Naive B cell (primary cell): ENCODE results near the gene PLA2R1. TPM values are rescaled to one million over a fixed set of nuclear protein-coding genes. Genes with fewer than 3 reads are reported as not detected.
A peak's percentile ranks its signal among the peaks of the same experiment; 100 is the strongest.

Experiments
- ATAC-seq, 2 donors: fragments of 150-1000 bp; cut with Tn5 transposase; 2 replicates each; pipeline ENCODE4 v1.10.0; 2021; ENCODE audit warnings: low read depth in 2 of 2, mild to moderate bottlenecking in 2 of 2, moderate library complexity in 2 of 2
- DNase-seq: peaks from one replicate; pipeline ENCODE4 v3.0.0; 2022
- H3K27ac Mint-ChIP-seq, 6 donors: one replicate each; pipeline ENCODE4 v1.8.0; 2020 to 2022; ENCODE audit warnings: mild to moderate bottlenecking in 6 of 6, mixed read lengths in 6 of 6, moderate library complexity in 5 of 6, inconsistent platforms in 2 of 6
- H3K27me3 Mint-ChIP-seq, 3 donors: one replicate each; pipeline ENCODE4 v1.8.0; 2021 to 2022; ENCODE audit warnings: mixed read lengths in 3 of 3, mild to moderate bottlenecking in 1 of 3
- H3K36me3 Mint-ChIP-seq, 2 donors: one replicate each; pipeline ENCODE4 v1.8.0; 2020 to 2022; ENCODE audit warnings: mixed read lengths in 2 of 2, inconsistent platforms in 1 of 2, mild to moderate bottlenecking in 1 of 2
- H3K4me1 Mint-ChIP-seq, 3 donors: one replicate each; pipeline ENCODE4 v1.8.0; 2020 to 2022; ENCODE audit warnings: mixed read lengths in 3 of 3, inconsistent platforms in 1 of 3, mild to moderate bottlenecking in 1 of 3, moderate library complexity in 1 of 3
- H3K4me3 Mint-ChIP-seq, 8 donors: one replicate each; pipeline ENCODE4 v1.8.0; 2020 to 2022; ENCODE audit warnings: mild to moderate bottlenecking in 8 of 8, mixed read lengths in 8 of 8, moderate library complexity in 8 of 8, inconsistent platforms in 2 of 8
- H3K9me3 Mint-ChIP-seq, 7 donors: one replicate each; pipeline ENCODE4 v1.8.0; 2020 to 2022; ENCODE audit warnings: mixed read lengths in 7 of 7, mild to moderate bottlenecking in 5 of 7, inconsistent platforms in 2 of 7, moderate library complexity in 1 of 7
- polyA plus RNA-seq, 6 donors: library from polyadenylated mRNA; unstranded; fragments of 300-500 nt; fragmentation: Illumina TruSeq; gene quantifications; one replicate each; pipeline ENCODE4 v1.2.3, GENCODE V29; 2021; ENCODE audit warnings: low read depth in 6 of 6

PLA2R1 gene
- polyA plus RNA-seq, 6 donors from 2014 or later: 0.01 TPM; not detected in 5

DNA sequence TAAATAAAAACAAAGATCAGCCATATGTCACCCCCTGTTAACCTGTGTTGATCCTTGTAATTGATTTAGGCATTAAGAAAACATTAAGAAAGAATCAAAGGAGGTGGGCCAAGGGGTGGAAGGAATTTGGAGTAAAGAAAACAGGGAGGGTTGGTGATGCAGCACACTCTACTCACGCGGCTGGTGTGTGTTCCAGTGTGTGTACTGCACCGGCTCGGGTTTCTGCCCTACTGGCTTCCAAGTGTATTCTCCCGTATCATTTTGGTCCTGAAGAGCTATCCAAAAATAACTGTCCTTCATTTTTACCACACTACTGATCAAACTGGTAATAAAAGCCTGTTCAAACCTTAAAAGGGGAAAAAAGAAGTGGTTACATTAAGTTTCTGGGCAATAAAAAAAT, 56.9 kb downstream of the PLA2R1 start:
- peaks cover 0 to 4% (median 0%) of the 10 kb centered on the region in 3 donors for H3K27me3 Mint-ChIP-seq

GRCh38 chr2:159998961-159999360, 63.5 kb downstream of the PLA2R1 start:
- peaks cover 0 to 22% (median 3%) of the 10 kb centered on the region in 7 donors for H3K9me3 Mint-ChIP-seq
- H3K27ac Mint-ChIP-seq: no peak overlapping the region
- no peak for DNase-seq
- H3K4me1 Mint-ChIP-seq: no peaks in the 10 kb centered on the region
- H3K27me3 Mint-ChIP-seq: no peaks in the 10 kb centered on the region
- no peak overlapping the region for H3K4me3 Mint-ChIP-seq
- ATAC-seq: no peak
- peaks cover 0 to 7% of the 10 kb centered on the region in 2 donors for H3K36me3 Mint-ChIP-seq

More for the DNA sequence above, 56.9 kb downstream of the PLA2R1 start:
- DNase-seq: no peak
- no peak for ATAC-seq
- Mint-ChIP-seq H3K9me3 (peaks cover 0 to 17% (median 2%) of the 10 kb centered on the region in 7 donors), H3K4me1 (no peaks in the 10 kb centered on the region), H3K36me3 (peaks cover 0 to 7% of the 10 kb centered on the region in 2 donors), H3K4me3 (no peak overlapping the region), H3K27ac (no peak overlapping the region)

- peaks cover 0 to 22% (median 3%) of the 10 kb centered on the region in 7 donors for H3K9me3 Mint-ChIP-seq
- peaks cover 0 to 5% (median 4%) of the 10 kb centered on the region in 3 donors for H3K27me3 Mint-ChIP-seq
- ATAC-seq: no peak
- H3K4me3 Mint-ChIP-seq: no peak overlapping the region
- no peaks in the 10 kb centered on the region for H3K4me1 Mint-ChIP-seq
- H3K36me3 Mint-ChIP-seq: peaks cover 0 to 10% of the 10 kb centered on the region in 2 donors
- H3K27ac Mint-ChIP-seq: no peak overlapping the region
- DNase-seq: no peak
These were observed 64.2 kb downstream of the PLA2R1 start for GRCh38 chr2:159998243-159998642.

- Mint-ChIP-seq H3K36me3 (peaks cover 0 to 10% of the 10 kb centered on the region in 2 donors), H3K9me3 (peaks cover 0 to 22% (median 3%) of the 10 kb centered on the region in 7 donors), H3K27ac (no peak overlapping the region), H3K27me3 (peaks cover 0 to 5% (median 5%) of the 10 kb centered on the region in 3 donors), H3K4me1 (no peaks in the 10 kb centered on the region), H3K4me3 (no peak overlapping the region)
- ATAC-seq: no peak
- DNase-seq: no peak
These were observed 65.4 kb downstream of the PLA2R1 start for GRCh38 chr2:159996792-159997546.

DNA sequence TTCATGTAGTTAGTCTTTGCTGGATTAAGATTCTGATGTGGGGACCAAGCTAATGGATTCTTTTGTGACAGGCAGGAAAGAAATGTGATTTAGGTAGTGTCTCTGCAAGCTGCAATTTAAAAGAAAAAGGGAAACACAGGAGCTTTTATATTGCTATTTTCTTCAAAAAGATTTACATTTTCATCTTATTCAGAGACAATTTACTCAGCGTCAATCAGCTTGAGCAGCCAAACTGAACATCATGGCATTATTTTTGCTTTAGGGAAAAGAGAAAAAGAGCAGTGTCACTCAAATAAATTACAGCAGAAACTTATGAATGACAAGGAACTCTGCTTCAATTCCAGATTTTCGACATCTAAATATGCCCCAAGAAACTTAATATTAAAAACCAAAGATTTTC, 67.4 kb downstream of the PLA2R1 start:
- no peaks in the 10 kb centered on the region for H3K4me1 Mint-ChIP-seq
- H3K9me3 Mint-ChIP-seq: peaks cover 0 to 4% (median 0%) of the 10 kb centered on the region in 7 donors
- peaks cover 0 to 13% (median 5%) of the 10 kb centered on the region in 3 donors for H3K27me3 Mint-ChIP-seq
- H3K36me3 Mint-ChIP-seq: peaks cover 0 to 4% of the 10 kb centered on the region in 2 donors
- no peak for ATAC-seq
- no peak overlapping the region for H3K27ac Mint-ChIP-seq
- no peak overlapping the region for H3K4me3 Mint-ChIP-seq
- DNase-seq: no peak

- no peak for DNase-seq
- no peaks in the 10 kb centered on the region for H3K4me1 Mint-ChIP-seq
- H3K36me3 Mint-ChIP-seq: peaks cover 0 to 4% of the 10 kb centered on the region in 2 donors
- H3K4me3 Mint-ChIP-seq: no peak overlapping the region
- ATAC-seq: no peak
- H3K27ac Mint-ChIP-seq: no peak overlapping the region
- peaks cover 0 to 5% (median 0%) of the 10 kb centered on the region in 7 donors for H3K9me3 Mint-ChIP-seq
- peaks cover 12 to 32% (median 16%) of the 10 kb centered on the region in 3 donors for H3K27me3 Mint-ChIP-seq
These were observed 73.2 kb downstream of the PLA2R1 start for GRCh38 chr2:159989249-159989648.

DNA sequence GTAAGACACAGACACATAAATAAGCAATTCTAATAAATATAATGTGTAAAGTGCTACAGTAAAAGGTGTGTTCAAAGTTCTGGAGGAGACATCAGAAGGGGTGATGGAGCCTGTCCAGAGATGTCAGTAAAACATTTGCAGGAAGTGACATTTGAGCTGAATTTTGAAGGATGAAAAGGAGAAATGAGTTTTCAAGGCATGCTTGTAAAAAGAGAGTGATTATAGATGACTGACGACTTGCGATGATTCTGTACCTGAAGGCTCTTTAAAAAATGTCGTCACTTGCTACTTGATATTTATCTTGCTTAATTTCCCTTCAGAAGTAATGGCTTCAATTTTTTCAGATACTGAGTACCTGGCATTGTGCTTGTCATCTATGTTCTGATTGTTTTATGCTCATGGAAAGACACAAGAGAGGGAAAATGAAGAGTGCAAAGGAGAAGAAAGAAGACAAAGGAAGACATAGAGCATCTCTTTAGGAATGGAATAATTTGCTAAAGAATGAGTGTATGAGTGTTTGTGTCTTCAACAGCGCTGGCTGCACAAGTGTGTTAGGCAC, 73.9 kb downstream of the PLA2R1 start:
- H3K4me3 Mint-ChIP-seq: no peak overlapping the region
- DNase-seq (no peak), ATAC-seq (no peak)
- H3K4me1 Mint-ChIP-seq: no peaks in the 10 kb centered on the region
- peaks cover 11 to 30% (median 16%) of the 10 kb centered on the region in 3 donors for H3K27me3 Mint-ChIP-seq
- no peak overlapping the region for H3K27ac Mint-ChIP-seq
- peaks cover 0 to 3% of the 10 kb centered on the region in 2 donors for H3K36me3 Mint-ChIP-seq
- peaks cover 0 to 5% (median 0%) of the 10 kb centered on the region in 7 donors for H3K9me3 Mint-ChIP-seq

- peaks cover 12 to 27% (median 16%) of the 10 kb centered on the region in 3 donors for H3K27me3 Mint-ChIP-seq
These were observed 75.2 kb downstream of the PLA2R1 start for GRCh38 chr2:159987181-159987580.

GRCh38 chr2:159985656-159986055, 76.8 kb downstream of the PLA2R1 start:
- no peaks in the 10 kb centered on the region for H3K4me1 Mint-ChIP-seq
- H3K9me3 Mint-ChIP-seq: peaks cover 0 to 5% (median 0%) of the 10 kb centered on the region in 7 donors
- ATAC-seq (no peak), DNase-seq (no peak)
- peaks cover 12 to 24% (median 16%) of the 10 kb centered on the region in 3 donors for H3K27me3 Mint-ChIP-seq
- H3K4me3 Mint-ChIP-seq: no peak overlapping the region
- no peak overlapping the region for H3K27ac Mint-ChIP-seq
- H3K36me3 Mint-ChIP-seq: no peaks in the 10 kb centered on the region

More at GRCh38 chr2:159987181-159987580, 75.2 kb downstream of the PLA2R1 start:
- Mint-ChIP-seq H3K4me3 (no peak overlapping the region), H3K4me1 (no peaks in the 10 kb centered on the region), H3K9me3 (peaks cover 0 to 5% (median 0%) of the 10 kb centered on the region in 7 donors), H3K27ac (no peak overlapping the region), H3K36me3 (no peaks in the 10 kb centered on the region)
- no peak for DNase-seq
- ATAC-seq: no peak

GRCh38 chr2:159984034-159984433, 78.4 kb downstream of the PLA2R1 start:
- Mint-ChIP-seq H3K9me3 (peaks cover 0 to 5% (median 0%) of the 10 kb centered on the region in 7 donors), H3K4me3 (no peak overlapping the region), H3K4me1 (no peaks in the 10 kb centered on the region), H3K27me3 (peaks cover 12 to 22% (median 15%) of the 10 kb centered on the region in 3 donors), H3K27ac (no peak overlapping the region), H3K36me3 (no peaks in the 10 kb centered on the region)
- no peak for DNase-seq
- ATAC-seq: no peak

GRCh38 chr2:159982842-159983785, 79.3 kb downstream of the PLA2R1 start:
- ATAC-seq (no peak), DNase-seq (no peak)
- peaks cover 0 to 5% (median 0%) of the 10 kb centered on the region in 7 donors for H3K9me3 Mint-ChIP-seq
- H3K4me1 Mint-ChIP-seq: no peaks in the 10 kb centered on the region
- peaks cover 5 to 16% (median 12%) of the 10 kb centered on the region in 3 donors for H3K27me3 Mint-ChIP-seq
- H3K36me3 Mint-ChIP-seq: no peaks in the 10 kb centered on the region
- no peak overlapping the region for H3K27ac Mint-ChIP-seq
- no peak overlapping the region for H3K4me3 Mint-ChIP-seq

GRCh38 chr2:159982270-159982669, 80.1 kb downstream of the PLA2R1 start:
- peaks cover 0 to 5% (median 0%) of the 10 kb centered on the region in 7 donors for H3K9me3 Mint-ChIP-seq
- no peak overlapping the region for H3K4me3 Mint-ChIP-seq
- peaks cover 5 to 9% (median 7%) of the 10 kb centered on the region in 3 donors for H3K27me3 Mint-ChIP-seq
- H3K36me3 Mint-ChIP-seq: no peaks in the 10 kb centered on the region
- no peak for DNase-seq
- peak overlapping the region in 1 of 6 donors; percentile 6 for H3K27ac Mint-ChIP-seq
- no peaks in the 10 kb centered on the region for H3K4me1 Mint-ChIP-seq
- ATAC-seq: no peak

- ATAC-seq: no peak
- H3K27ac Mint-ChIP-seq: no peak overlapping the region
- no peaks in the 10 kb centered on the region for H3K4me1 Mint-ChIP-seq
- DNase-seq: no peak
- no peaks in the 10 kb centered on the region for H3K36me3 Mint-ChIP-seq
- H3K27me3 Mint-ChIP-seq: peaks cover 0 to 14% (median 4%) of the 10 kb centered on the region in 3 donors
- no peak overlapping the region for H3K4me3 Mint-ChIP-seq
- no peaks in the 10 kb centered on the region for H3K9me3 Mint-ChIP-seq
These were observed 85.8 kb downstream of the PLA2R1 start for GRCh38 chr2:159976527-159977160.
